Uterus (tissue), 2 donors: Measurements from ENCODE around the gene GALR1.

Experiments used
- POLR2A ChIP-seq, 2 donors: fragments of 450-650 bp; IDR thresholded peaks; one replicate each; pipeline ENCODE4 v1.6.1; 2016; ENCODE audit warnings: antibody characterized with exemption in 2 of 2, mild to moderate bottlenecking in 1 of 2, moderate library complexity in 1 of 2
- TF ChIP-seq, protein P1 (sequence below), 4 experiments: fragments of 200-600 bp in 2 of 4; fragments of 450-650 bp in 2 of 4; sonication (generic) in 2 of 4; IDR thresholded peaks; one replicate each; pipeline ENCODE4 v1.5.1; 2016 to 2019; ENCODE audit warnings: antibody characterized with exemption in 4 of 4, mild to moderate bottlenecking in 2 of 4, moderate library complexity in 1 of 4

DNA sequence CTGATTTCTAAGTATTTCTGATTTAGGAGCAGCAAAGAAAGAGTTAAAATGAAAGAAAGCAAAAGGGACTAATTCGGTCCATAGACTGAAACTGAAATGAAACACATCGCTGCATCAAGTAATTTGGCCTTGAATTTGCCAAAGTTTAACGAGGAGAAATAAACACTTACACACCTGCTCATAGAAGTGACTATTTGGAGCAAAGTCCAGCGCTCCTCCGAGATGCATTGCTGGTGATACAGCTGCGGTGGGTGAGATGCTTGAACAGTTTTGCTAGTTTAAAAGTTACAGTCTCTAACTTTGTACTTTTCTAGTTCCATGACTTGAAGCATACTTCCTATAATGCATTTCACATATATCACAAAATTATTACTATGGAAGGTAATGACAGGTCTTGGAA lies 18.3 kb downstream of the GALR1 start:
- TF ChIP-seq, protein P1, sequence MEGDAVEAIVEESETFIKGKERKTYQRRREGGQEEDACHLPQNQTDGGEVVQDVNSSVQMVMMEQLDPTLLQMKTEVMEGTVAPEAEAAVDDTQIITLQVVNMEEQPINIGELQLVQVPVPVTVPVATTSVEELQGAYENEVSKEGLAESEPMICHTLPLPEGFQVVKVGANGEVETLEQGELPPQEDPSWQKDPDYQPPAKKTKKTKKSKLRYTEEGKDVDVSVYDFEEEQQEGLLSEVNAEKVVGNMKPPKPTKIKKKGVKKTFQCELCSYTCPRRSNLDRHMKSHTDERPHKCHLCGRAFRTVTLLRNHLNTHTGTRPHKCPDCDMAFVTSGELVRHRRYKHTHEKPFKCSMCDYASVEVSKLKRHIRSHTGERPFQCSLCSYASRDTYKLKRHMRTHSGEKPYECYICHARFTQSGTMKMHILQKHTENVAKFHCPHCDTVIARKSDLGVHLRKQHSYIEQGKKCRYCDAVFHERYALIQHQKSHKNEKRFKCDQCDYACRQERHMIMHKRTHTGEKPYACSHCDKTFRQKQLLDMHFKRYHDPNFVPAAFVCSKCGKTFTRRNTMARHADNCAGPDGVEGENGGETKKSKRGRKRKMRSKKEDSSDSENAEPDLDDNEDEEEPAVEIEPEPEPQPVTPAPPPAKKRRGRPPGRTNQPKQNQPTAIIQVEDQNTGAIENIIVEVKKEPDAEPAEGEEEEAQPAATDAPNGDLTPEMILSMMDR (IDR thresholded peaks at IDR 0.05), result no peak
- no peak for TF ChIP-seq POLR2A (IDR thresholded peaks at IDR 0.05)
